ENCODE results near the gene ENOSF1.

DNA sequence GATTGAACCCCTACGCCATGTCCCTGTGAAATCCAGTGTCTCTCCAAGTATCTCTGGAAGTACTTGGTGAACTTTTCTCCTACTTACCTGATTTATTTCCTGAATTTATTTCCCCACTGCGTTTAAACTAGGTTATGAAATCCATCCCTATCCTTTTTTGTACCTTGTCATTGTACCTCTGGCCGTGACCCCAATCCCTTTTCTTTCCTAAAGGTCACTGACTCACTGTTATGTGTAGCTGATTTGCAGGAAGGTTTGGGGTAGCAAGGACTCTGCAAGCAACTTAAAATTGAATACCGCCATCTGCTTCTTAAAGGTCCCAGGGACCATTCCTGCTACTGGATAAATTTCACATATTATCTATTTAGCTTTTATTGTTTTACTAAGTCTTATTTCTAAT is 4.6 kb upstream of the ENOSF1 start:
- TF ChIP-seq CTCF (IDR thresholded peaks at IDR 0.05) (no peak), POLR2A (IDR thresholded peaks at IDR 0.05) (no peak)

Measured in heart left ventricle (tissue), 13 donors.